IPS-NIHi11 (cell line): Measurements from ENCODE around the gene DEGS1.

Source experiments
- DNase-seq: peaks from one replicate; pipeline ENCODE4 v3.0.0; 2012; ENCODE audit warnings: mixed read lengths, low spot score

DEGS1 gene

GRCh38 chr1:224216382-224216781, 33.3 kb downstream of the DEGS1 start:
- DNase-seq = no peak

- DNase-seq = no peak
Observed at GRCh38 chr1:224217655-224218623, 34.9 kb downstream of the DEGS1 start.

- no peak for DNase-seq
Observed at GRCh38 chr1:224219011-224219611, 36.1 kb downstream of the DEGS1 start.

GRCh38 chr1:224219612-224220059, 36.6 kb downstream of the DEGS1 start:
- no peak for DNase-seq

- DNase-seq = peak; percentile 64
Observed at GRCh38 chr1:224223819-224224714, 41.0 kb downstream of the DEGS1 start.

GRCh38 chr1:224226849-224227502, 43.9 kb downstream of the DEGS1 start:
- no peak for DNase-seq

GRCh38 chr1:224234017-224234416, 51.0 kb downstream of the DEGS1 start:
- no peak for DNase-seq

- DNase-seq = no peak
Observed at GRCh38 chr1:224235813-224236493, 52.9 kb downstream of the DEGS1 start.

GRCh38 chr1:224237119-224237881, 54.3 kb downstream of the DEGS1 start:
- DNase-seq = no peak

- no peak for DNase-seq
Observed at GRCh38 chr1:224238212-224238611, 55.2 kb downstream of the DEGS1 start.

GRCh38 chr1:224238756-224239155, 55.7 kb downstream of the DEGS1 start:
- DNase-seq = no peak
